ENCODE results near the gene ANKRD11. TPM values are rescaled to one million over a fixed set of nuclear protein-coding genes. Genes with fewer than 3 reads are reported as not detected.

The ANKRD11 gene
- total RNA-seq, 2 experiments from 2014 or later: 174 to 177 TPM

GRCh38 chr16:89221604-89222003 lies 268.8 kb downstream of the ANKRD11 start:
- Mint-ChIP-seq H3K27ac (no peak overlapping the region), H3K36me3 (ENCODE audit: low read depth) (peaks cover 31% of the 10 kb centered on the region)

GRCh38 chr16:89219365-89219764 lies 271.0 kb downstream of the ANKRD11 start:
- peaks cover 10% of the 10 kb centered on the region for H3K36me3 Mint-ChIP-seq (ENCODE audit: low read depth)
- intact Hi-C loops (cut with micrococcal nuclease): loop anchor here (5.0 kb wide), 1 partner anchor 122 kb away; no protein-coding TSS in a partner anchor
- CTCF ChIA-PET: no interaction called here
- DNase-seq: no peak
- no peaks in the 10 kb centered on the region for H3K9me3 Mint-ChIP-seq
- peaks cover 20% of the 10 kb centered on the region for H3K4me1 Mint-ChIP-seq (ENCODE audit: low read depth)
- peak overlapping the region; percentile 58 for H3K4me3 Mint-ChIP-seq
- H3K27me3 Mint-ChIP-seq (ENCODE audit: low read depth): no peaks in the 10 kb centered on the region
- H3K27ac Mint-ChIP-seq: no peak overlapping the region

More at GRCh38 chr16:89221604-89222003, 268.8 kb downstream of the ANKRD11 start:
- CTCF ChIA-PET: no interaction called here
- Mint-ChIP-seq H3K9me3 (peaks cover 2% of the 10 kb centered on the region), H3K4me1 (ENCODE audit: low read depth) (peaks cover 11% of the 10 kb centered on the region), H3K4me3 (no peak overlapping the region), H3K27me3 (ENCODE audit: low read depth) (no peaks in the 10 kb centered on the region)
- intact Hi-C loops (cut with micrococcal nuclease): no loop called here
- no peak for DNase-seq

Other genes with a start within 250 kb of the ANKRD11 start
- gene SPG7, start 17.8 kb upstream of the ANKRD11 start, total RNA-seq: 10 to 100 TPM; 62.4 to 67.7 TPM
- gene RPL13, start 70.1 kb upstream of the ANKRD11 start, total RNA-seq: 1,000 to 10,000 TPM; 3,875 to 3,899 TPM
- gene CPNE7, start 85.2 kb upstream of the ANKRD11 start, total RNA-seq: 1 to 10 TPM; 6.4 to 9.0 TPM
- gene DPEP1, start 123.1 kb upstream of the ANKRD11 start, total RNA-seq: not detected
- gene CHMP1A, start 167.1 kb upstream of the ANKRD11 start, total RNA-seq: 10 to 100 TPM; 46.8 to 48.4 TPM
- 1 to 10 TPM; 6.5 to 7.0 TPM for gene SPATA33, start 167.3 kb upstream of the ANKRD11 start, total RNA-seq
- 100 to 1,000 TPM; 128 to 158 TPM for gene CDK10, start 196.1 kb upstream of the ANKRD11 start, total RNA-seq
- gene SPATA2L, start 211.1 kb upstream of the ANKRD11 start, total RNA-seq: 1 to 10 TPM in 1 of 2 experiments, under 1 TPM in 1; 0.93 to 1.2 TPM
- 1 to 10 TPM in 1 of 2 experiments, under 1 TPM in 1; 0.91 to 1.4 TPM for gene VPS9D1, start 230.3 kb upstream of the ANKRD11 start, total RNA-seq
- gene ZNF276, start 231.0 kb upstream of the ANKRD11 start, total RNA-seq: 10 to 100 TPM; 19.8 to 25.3 TPM